Subcutaneous adipose tissue (tissue), 4 donors: ENCODE data around the gene IFNAR1. TPM values are rescaled to one million over a fixed set of nuclear protein-coding genes. Genes with fewer than 3 reads are reported as not detected.

Experiments
- total RNA-seq, 4 donors: library from RNA; depleted of rRNA; stranded (reverse); fragments of >200 nt; gene quantifications; one replicate each; pipeline ENCODE4 v1.1.0, GENCODE V29; 2016
- TF ChIP-seq, protein P1 (sequence below): fragments of 450-650 bp; IDR thresholded peaks from one replicate; pipeline ENCODE4 v1.5.1; 2016; ENCODE audit warnings: low read depth, mild to moderate bottlenecking, control low read depth, antibody characterized with exemption, moderate library complexity

IFNAR1 gene
- total RNA-seq = 10 to 100 TPM; 32.4 to 75.7 (median 45.4) TPM

DNA sequence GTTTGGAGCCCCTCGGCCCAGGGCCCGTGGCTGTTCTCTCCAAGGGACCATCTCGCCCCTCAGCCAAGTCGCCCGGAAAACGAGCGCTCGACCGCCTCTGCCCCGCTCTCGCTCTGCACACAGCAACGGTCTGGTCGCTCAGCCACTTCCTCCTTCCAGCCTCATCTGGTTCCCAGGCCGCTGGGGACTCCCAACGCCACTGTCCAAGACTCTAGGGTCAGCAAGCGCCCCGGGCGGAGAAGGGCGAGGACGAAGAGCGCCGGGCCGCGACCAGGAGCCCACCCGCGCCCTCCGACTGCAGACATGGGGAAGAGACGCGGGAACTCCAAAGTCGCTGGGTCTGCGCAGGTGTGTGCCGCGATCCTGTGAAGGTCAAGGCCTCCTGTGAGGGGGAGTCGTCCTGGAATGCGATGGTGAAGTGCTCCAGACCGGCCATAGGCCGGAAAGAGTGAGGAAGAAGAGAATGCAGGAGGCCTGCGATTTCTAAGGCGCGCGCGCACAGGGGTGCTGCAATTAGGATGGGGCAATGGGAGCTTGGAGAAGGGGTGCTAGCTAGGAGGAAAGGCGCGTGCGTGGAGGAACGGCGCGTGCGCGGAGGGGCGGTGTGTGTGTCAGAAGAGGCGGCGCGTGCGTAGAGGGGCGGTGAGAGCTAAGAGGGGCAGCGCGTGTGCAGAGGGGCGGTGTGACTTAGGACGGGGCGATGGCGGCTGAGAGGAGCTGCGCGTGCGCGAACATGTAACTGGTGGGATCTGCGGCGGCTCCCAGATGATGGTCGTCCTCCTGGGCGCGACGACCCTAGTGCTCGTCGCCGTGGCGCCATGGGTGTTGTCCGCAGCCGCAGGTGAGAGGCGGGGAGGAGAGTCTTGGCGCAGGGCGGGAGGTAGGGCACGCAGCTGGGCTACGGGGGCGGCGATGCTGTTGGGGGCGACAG, at the start of gene IFNAR1:
Gene IFNAR1, plus strand, starts transcription at position 680 of the 931 bp plus-strand sequence. Its CDS starts 86 bp downstream, at position 766.
- TF ChIP-seq, protein P1, sequence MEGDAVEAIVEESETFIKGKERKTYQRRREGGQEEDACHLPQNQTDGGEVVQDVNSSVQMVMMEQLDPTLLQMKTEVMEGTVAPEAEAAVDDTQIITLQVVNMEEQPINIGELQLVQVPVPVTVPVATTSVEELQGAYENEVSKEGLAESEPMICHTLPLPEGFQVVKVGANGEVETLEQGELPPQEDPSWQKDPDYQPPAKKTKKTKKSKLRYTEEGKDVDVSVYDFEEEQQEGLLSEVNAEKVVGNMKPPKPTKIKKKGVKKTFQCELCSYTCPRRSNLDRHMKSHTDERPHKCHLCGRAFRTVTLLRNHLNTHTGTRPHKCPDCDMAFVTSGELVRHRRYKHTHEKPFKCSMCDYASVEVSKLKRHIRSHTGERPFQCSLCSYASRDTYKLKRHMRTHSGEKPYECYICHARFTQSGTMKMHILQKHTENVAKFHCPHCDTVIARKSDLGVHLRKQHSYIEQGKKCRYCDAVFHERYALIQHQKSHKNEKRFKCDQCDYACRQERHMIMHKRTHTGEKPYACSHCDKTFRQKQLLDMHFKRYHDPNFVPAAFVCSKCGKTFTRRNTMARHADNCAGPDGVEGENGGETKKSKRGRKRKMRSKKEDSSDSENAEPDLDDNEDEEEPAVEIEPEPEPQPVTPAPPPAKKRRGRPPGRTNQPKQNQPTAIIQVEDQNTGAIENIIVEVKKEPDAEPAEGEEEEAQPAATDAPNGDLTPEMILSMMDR = no peak

DNA sequence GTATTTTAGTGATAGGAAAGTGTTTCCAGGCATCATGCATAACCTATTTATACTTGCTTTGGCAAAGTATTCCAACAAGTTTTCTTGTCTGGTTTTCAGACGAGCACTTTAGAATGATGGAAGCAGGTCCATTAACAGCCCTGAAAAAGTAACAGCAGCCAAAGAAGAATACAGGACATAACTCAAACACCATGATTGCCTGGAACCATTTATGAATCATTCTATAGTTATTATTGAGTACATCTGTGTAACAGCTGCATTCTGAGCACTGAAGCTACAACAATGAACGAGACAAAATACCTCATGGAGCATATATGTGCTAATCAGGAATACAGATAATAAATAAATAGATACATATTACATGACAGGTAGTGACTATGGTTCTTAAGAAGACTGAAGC, 46.0 kb upstream of the IFNAR1 start:
- TF ChIP-seq, protein P1 = no peak

DNA sequence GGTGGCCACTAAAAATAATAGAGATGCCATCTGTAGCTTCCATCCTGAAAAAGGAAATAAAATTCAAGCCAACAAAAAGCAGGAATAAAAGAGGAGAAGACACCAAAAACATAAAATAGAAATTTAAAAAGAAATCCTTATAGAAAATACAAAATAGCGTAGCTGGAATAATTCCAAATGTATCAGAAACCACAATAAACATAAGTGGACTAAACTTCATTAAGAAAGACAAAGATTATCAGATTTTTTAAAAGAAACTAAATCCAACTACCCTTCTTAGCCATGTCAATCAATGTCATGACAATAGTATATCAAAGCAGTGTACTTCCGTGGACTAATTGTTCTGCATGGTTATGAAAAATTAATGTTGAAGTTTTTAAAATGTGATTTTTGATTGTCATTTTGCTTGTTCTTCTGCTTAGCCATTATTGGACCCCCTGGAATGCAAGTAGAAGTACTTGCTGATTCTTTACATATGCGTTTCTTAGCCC, 45.4 kb upstream of the IFNAR1 start:
- TF ChIP-seq, protein P1 = no peak

DNA sequence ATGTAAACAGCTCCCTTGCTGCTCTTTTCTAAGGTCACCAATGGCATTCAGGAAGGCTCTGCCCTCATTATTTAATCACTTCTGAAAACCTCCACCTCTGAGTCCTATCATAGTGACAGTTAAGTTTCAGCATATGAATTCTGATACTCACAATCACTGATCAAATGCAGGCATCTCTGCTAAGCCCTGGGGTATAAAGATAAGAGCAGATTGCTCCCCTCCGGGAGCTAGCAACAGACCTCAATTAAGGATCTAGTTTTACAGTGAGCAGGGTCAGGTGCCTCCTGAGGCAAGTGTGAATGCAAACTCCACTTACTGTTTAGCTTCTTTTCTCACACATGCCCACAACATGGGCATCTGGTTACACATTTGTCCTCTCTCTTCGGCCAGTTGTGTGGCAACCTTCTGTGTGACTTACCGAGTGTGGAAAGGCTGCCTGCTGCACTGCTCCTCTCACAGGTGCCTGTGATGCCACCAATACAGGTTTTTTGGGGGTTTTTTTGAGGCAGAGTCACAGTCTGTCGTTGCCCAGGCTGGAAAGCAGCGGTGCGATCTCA, 43.6 kb upstream of the IFNAR1 start:
- TF ChIP-seq, protein P1 = no peak

DNA sequence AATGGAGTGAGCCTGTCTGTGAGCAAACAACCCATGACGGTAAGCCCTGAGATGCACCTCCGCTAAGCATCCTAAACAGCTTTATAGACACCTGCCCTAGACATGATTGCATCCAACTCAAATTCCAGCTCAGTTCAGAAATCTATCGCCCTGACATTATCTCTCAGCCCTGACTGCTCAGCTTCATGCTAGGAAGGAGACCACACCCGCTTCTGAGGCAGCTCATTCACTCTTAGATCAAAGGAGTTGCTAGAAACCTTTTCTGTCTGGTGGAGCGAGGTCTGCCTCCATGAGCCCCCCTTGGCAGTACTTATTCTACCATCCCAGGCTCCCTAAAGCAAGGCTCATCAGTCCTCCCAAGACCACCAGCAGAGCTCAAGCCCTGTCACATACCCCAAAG, 41.6 kb upstream of the IFNAR1 start:
- TF ChIP-seq, protein P1 = no peak

DNA sequence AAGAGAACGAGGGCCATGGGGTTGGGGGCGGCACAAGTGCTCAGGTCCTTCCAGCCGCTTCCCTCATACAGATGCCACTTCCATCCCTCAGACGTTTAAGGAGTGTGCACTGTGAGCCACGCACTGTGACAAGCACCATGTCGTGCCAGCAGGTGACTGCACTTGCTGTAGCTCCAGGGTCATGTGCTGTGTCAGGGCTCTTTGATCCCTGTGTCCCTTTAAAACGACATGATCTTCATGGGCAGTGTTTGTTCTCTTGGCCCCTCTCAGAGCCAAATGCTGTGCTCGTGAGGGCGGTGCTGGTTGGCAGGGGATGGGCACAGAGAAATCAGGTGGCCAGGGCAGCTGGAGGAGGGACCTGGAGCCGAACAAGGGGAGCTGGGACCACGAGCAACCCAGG, 38.7 kb upstream of the IFNAR1 start:
- TF ChIP-seq, protein P1 = no peak
